Panc1 (cell line): Measurements from ENCODE around the gene MBOAT1.

ENCODE experiments used
- CTCF ChIP-seq: fragments of 450-650 bp; IDR thresholded peaks from 2 replicates; pipeline ENCODE4 v1.5.1; 2017; ENCODE audit warnings: mild to moderate bottlenecking
- POLR2AphosphoS5 ChIP-seq: IDR thresholded peaks from 2 replicates; pipeline ENCODE4 v1.6.1; 2012; ENCODE audit warnings: mild to moderate bottlenecking, low read depth, low read length, moderate library complexity
- SIN3A ChIP-seq: IDR thresholded peaks from 2 replicates; pipeline ENCODE4 v1.6.1; 2012; ENCODE audit warnings: low read depth, mild to moderate bottlenecking, low read length, moderate library complexity, borderline replicate concordance; ENCODE audit not compliant: insufficient read depth
- TCF7L2 ChIP-seq: IDR thresholded peaks from 2 replicates; pipeline ENCODE4 v1.6.1; 2011; ENCODE audit warnings: mild to moderate bottlenecking, low read depth, low read length, inconsistent platforms

DNA sequence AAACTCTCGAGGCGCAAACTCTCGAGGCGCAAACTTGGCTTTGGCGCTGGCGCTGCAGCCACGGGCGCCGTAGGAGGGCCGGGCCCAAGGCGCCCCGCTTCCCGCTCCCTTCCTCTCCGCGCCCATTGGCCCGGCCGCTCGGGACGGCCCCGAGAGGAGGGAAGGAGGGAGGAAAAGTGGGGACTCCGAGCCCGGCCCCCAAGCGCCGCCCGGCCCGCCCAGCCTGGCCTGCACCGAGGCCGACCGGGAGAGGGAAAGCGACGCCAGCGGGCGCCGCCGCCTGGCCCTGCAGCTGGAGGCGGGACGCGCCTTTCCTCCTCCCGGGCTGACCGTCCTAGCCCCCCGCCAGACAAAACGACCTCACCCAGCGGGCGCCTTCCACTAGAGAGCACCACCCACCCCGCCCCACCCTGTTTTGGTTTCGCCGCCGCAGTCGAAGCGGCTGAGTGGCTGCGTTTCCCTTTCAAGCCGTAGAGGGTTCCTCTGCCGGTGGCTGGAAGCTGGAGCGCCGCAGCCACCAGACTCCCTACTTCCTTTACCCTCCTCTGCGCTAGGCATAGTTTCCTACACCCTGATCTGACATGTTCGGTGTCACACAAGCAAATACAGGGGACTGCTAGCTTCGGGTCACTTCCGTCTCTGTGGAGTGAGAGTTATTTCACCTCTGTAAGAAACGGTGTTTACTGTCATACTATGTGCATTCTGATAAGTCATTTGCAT lies at the start of gene MBOAT1:
- TF ChIP-seq TCF7L2 (no peak), CTCF (peak; percentile 32; the same call in 1 of the 2 replicates), POLR2AphosphoS5 (peak; percentile 69), SIN3A (no peak)
